ENCODE data around the gene RRAGD.

Gene RRAGD, protein sequence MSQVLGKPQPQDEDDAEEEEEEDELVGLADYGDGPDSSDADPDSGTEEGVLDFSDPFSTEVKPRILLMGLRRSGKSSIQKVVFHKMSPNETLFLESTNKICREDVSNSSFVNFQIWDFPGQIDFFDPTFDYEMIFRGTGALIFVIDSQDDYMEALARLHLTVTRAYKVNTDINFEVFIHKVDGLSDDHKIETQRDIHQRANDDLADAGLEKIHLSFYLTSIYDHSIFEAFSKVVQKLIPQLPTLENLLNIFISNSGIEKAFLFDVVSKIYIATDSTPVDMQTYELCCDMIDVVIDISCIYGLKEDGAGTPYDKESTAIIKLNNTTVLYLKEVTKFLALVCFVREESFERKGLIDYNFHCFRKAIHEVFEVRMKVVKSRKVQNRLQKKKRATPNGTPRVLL

DNA sequence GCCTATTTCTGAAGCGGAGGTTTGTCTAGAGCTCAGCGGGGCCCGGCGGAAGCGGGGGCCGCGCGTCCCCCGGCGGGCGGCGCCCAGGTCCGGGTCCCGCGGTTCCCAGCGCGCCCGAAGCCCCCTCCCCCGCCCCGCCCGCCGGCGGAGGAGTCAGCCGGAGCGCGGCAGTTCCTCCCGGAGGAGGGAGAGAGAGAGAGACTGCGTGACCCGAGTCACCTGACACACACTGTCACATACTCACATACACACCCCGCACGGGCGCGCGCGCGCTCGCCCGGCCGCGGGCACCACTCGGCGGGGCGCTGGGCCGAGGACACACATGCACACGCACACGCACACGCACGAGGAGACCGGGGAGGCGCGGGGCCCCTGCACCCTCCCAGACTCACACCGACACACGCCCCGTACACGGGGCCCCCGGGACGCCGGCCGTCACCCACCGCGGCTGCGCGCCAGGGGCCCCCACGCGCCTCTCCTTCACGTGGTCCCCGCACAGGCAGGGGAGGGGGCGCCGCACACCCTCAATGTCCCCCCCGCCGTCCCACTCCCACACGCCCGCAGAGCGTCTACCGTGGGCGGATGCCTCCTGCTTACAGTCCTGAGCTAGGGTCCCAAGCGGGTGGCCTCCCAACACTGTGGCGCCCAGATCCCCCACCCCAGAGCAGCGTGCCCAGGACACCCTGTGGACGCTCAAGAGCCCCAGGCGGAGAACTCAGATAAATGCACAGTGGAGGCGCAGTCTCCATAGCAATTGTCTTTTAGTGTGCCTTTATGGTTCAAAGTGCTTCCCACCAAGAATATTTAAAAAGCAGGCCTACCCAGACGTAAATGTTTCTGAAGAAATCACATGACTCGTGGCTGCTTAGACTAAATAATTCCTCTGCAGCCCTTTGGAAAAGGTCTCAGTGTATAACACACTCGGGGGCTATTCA lies at the start of gene RRAGD:
RRAGD (minus strand) TSS at position 203 of the 935 bp plus-strand sequence. CDS start 280 bp downstream, outside the sequence.
- peak in 1 of 3 donors; percentile 46 for DNase-seq (ENCODE audit: low read depth in 3 of 3, low spot score in 1 of 3)

DNA sequence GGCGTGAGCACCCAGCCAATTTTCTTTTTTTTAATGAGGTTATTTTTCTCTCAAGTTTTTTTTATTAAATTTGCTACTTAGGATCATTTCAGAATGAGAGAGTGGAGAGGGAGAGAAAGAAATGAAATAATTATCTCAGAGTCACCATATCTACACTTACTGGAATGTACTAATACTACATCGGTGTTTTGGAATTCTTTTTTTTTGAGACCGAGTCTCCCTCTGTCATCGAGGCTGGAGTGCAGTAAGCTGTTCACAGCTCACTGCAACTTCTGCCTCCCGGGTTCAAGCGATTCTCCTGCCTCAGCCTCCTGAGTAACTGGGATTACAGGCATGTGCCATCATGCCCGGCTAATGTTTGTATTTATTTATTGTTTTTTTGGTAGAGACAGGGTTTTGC lies 48.6 kb upstream of the RRAGD start:
- DNase-seq (ENCODE audit: low read depth in 3 of 3, low spot score in 1 of 3), result no peak

DNA sequence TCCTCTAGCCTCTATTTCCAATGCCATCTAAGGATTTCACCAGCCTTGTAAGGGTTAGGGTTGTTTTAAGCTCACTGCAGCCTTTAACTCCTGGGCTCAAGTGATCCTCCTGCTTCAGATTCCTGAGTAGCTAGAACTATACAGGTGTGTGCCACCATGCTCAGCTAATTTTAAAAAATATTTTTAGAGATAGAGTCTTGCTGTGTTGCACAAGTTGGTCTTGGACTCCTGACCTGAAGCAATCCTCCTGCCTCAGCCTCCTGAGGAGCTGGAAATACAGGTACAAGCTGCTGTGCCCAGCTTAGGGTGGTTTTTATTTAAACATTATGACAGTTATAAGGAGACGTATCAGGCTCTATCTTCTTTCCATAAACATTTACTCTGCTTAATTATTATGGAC lies 47.4 kb upstream of the RRAGD start:
- no peak for DNase-seq (ENCODE audit: low read depth in 3 of 3, low spot score in 1 of 3)

DNA sequence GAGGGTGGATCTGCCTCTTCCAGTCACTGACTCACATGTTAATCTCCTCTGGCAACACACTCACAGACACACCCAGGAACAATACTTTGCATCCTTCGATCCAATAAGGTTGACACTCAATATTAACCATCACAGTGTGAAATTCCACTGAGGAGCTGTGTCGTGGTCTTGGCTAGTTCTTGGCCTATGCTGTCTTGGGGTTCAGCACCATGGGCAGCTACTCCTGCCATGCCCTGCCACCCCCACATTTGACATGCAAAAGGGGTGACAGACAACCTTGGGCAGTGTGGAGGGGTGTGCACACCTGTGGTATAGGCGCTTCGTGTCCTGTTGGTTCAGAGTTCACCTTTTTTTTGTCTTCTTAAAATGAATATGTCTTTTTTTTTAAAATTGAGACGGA lies 46.6 kb upstream of the RRAGD start:
- no peak for DNase-seq (ENCODE audit: low read depth in 3 of 3, low spot score in 1 of 3)

DNA sequence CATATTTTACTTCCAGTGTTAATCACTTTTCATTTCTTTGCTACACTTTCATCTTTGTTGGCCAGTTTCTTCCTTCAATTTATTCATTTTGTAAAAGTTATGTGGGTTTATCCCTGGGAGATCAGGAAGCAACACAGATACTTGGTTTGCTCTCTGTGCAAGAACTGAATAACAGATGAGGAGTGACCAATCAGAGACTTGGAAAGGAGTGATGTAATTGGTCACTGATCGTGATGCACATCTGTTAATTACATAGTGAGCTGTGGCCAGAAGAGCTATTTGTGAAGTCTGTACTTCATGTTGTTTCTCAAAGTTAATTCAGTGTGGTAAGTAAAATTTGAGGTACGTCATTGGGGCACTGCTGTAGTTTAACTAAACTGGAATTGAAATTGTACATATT lies 42.2 kb upstream of the RRAGD start:
- DNase-seq (ENCODE audit: low read depth in 3 of 3, low spot score in 1 of 3), result no peak

DNA sequence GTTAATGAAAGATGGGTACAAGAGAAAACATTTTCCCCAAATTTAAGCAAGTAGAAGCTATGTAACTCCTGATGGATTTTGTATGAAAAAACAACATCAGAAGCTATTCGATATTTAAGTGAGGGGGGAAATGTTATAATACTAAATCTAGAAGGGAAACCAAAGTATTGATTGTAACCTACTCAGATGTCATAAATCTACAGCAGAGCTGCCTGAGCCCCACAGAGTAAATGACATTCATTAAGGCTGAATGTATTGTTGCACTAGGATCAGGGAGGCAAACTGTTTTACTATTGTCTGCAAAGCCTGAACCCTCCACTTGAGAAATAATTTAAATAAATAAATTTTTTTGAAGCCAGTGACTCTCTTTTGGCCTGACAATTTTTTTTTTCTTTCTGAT lies 40.2 kb upstream of the RRAGD start:
- no peak for DNase-seq (ENCODE audit: low read depth in 3 of 3, low spot score in 1 of 3)

DNA sequence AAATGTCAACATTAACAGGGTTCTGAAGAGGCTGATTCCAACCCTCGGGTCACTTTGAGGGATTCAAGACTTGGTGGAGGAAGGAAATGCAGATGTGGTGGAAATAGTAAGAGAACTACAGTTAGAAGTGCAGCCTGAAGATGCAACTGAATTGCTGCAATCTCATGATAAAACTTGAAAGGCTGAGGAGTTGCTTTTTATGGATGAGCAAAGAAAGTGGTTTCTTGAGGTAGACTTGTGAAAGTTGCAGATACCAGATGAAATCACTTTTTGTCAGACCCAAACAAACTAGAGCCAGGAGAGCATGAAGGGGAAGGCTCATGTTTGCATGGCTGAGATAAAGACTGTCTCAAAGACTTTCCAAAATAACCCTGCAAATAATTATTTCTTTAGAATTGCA lies 37.1 kb upstream of the RRAGD start:
- DNase-seq (ENCODE audit: low read depth in 3 of 3, low spot score in 1 of 3), result no peak

DNA sequence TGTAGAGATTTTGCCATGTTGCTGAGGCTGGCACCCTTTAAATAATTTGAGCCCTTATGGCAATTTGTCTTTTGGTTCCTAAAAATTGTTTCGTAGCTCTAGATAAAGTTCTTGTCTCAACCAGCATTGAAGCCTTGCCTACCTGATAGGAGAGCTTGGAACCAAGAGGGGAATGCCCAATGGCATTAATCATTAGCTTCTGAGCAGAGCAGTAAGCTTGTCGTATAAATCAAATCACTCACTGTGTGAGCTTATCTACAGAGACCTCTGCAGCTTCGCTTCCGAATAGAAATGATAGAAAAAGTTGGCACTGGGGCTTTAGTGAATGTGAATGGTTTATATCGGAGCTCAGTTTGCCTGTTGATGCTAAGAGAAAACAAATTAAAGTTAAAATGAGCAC lies 31.6 kb upstream of the RRAGD start:
- DNase-seq (ENCODE audit: low read depth in 3 of 3, low spot score in 1 of 3), result no peak

DNA sequence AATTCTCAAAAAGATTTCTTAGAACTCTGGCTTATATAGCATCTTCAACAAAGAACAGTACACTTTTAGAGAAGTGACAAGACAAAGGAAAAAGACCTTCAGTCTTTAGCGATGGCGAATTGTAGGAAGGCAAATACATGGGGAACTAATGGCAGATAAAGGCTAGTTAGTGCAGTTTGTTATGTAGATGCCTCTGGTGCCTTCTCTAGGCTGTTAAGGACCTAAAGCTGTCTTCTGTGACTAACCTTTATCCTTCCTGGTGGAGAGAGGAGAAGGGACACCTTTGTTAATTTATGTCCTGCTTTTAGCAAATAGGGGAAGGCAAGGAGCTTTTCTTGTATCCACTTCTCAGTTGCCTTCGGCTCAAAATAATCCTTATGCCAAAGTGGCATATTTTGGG lies 28.1 kb upstream of the RRAGD start:
- no peak for DNase-seq (ENCODE audit: low read depth in 3 of 3, low spot score in 1 of 3)

DNA sequence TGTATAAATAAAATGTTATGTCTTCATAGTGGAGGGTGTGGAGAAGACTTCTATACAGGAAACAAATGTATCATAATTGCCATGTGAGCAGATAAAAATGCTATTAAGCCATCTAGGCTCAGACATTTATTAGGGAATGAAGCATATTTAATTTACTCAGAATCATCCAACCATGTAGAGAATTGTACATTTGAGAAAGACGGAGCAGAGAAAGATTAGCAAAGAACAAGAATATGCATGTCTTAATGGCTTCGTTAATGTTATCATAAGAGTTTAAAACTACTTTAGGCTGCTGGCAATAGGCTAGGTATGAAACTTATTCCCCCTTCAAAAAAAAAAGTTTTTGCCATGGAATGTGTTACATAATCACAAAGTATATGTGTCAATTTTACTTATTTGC lies 26.9 kb upstream of the RRAGD start:
- no peak for DNase-seq (ENCODE audit: low read depth in 3 of 3, low spot score in 1 of 3)

DNA sequence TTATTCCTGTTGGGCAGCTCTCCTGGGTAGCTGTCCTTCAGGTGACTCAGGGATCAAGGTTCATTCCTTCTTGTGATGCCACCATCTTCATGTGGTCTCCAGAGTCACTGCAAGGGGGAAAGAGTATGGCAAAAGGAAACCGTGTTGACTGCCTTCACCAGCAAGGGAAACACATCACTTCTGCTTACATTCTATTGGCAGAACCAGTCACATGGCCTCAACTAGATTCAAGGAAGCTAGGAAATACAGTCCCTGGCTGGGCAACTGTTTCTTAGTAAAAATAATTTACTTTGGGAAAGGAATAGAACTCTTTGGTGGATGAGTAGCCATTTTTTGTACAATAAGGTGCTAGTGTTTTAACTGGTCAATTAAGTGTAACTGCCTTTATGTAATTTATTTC lies 26.2 kb upstream of the RRAGD start:
- no peak for DNase-seq (ENCODE audit: low read depth in 3 of 3, low spot score in 1 of 3)

DNA sequence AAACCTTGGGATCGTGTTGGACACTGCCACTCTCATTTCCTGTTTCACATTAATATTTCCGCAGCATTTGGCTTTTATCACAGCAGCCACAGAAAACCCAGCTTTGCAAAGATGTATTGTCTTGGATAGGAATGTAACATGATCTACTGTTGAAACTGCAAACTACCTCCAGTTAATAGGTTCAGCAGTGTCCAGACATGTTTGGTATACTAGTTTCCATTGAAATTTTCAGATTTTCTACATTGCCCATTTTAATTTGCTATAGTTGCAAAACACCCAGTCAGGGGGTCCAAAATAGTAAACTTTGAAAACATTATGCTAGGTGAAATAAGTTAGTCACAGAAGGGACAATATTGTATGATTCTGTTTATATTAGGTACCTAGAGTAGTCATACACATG lies 24.2 kb upstream of the RRAGD start:
- no peak for DNase-seq (ENCODE audit: low read depth in 3 of 3, low spot score in 1 of 3)

DNA sequence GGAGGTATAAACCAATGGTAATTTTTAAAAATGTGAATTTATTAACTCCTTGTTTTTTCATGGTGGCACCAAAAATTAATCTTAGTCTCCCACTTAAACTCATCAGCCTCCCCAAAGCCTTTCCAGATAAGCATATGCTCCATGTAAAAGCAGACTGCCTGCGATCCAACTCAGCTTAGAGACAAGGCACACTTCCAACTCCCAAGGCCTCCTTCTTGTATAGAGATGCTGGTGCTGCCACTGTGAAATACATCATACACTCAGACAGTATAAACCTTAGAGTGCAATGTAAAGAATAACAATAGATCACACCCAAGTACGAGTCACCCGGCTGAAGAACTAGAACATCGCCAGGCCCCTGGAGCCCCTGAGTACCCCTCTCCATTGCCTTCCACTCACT lies 22.9 kb upstream of the RRAGD start:
- no peak for DNase-seq (ENCODE audit: low read depth in 3 of 3, low spot score in 1 of 3)

DNA sequence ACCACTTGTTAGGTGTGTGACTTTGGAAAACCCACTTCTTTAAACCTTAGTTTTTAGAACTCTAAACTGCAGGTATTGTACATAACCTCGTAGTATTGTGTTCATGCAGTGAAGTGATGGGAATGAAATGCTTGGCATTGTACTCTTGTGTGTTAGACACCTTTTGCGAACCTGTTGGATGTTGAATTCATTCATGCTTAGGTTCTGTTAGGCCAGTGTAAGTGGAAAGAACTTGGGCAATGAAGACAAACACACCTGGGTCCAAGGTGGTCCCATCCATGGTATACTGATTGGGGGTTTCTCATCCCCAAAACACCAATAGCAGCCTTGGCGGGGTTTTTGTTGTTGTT lies 22.1 kb upstream of the RRAGD start:
- no peak for DNase-seq (ENCODE audit: low read depth in 3 of 3, low spot score in 1 of 3)

DNA sequence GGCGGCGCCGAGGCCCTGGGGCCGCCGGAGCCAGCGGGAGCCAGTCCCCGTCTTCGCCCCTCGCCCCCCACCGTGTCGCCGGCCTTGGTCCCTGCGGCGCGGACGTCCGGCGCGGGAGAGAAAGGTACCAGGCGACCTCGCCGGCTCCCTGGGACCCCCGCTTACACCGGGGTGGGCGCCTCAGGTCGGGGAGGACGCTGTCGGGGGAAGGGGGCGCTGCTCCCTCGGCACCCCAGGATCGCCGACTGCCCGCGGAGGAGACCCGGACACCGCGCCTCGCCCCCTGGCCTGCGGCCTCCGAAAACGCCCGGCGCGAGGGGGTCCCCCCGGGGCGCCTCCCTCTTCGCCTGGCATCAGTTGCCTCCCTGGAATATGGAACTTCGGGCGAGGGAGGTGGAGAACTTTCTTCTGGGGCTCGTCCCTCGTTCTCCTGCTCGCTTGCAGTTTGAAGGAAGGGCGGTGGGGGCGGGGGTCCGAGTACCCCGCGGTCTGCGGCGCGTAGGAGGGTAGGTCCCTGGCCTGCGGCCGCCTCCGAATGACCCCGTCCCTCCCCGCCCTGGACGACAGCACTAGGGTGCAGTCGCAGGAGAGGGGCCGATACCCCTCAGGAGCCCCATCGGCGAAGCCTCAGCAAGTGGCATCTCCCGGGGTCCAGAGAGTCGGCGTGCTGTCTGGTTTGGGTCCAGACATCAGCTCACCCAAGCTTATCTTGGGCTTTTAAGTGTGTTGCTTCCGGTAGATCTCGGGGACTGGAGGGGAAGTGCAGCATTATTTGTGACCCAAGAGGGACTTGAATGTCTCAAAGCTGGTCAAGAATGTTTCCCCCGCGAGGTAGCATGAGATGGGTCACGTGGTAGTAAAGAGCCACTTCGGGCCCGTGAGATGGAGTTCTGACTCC lies 21.4 kb upstream of the RRAGD start:
- peak in 1 of 3 donors; percentile 16 for DNase-seq (ENCODE audit: low read depth in 3 of 3, low spot score in 1 of 3)

DNA sequence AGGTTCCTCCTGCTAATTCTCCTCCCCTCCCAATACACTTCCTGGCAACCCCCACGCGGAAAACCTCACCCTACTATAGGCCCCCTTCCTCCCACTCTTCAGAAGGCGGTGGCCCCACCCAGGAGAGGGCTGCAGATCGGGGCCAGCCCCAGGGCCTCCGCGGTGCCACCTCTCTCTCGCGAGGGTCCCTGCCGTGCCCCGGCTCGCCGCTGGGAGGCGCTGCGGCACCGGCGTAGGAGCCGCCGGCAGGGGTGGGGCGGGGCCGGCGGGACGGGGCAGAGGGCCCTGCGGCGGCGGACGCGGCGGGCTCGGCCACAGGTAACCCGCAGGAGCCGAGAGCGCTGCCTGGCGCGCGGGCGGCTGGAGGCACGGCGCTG lies 20.8 kb upstream of the RRAGD start, which contains the start of gene ANKRD6:
ANKRD6 (plus strand) TSS at position 278 of the 377 bp plus-strand sequence. CDS start 133,825 bp downstream, outside the sequence.
- peak; percentile 41 to 86 (median 74) for DNase-seq (ENCODE audit: low read depth in 3 of 3, low spot score in 1 of 3)

DNA sequence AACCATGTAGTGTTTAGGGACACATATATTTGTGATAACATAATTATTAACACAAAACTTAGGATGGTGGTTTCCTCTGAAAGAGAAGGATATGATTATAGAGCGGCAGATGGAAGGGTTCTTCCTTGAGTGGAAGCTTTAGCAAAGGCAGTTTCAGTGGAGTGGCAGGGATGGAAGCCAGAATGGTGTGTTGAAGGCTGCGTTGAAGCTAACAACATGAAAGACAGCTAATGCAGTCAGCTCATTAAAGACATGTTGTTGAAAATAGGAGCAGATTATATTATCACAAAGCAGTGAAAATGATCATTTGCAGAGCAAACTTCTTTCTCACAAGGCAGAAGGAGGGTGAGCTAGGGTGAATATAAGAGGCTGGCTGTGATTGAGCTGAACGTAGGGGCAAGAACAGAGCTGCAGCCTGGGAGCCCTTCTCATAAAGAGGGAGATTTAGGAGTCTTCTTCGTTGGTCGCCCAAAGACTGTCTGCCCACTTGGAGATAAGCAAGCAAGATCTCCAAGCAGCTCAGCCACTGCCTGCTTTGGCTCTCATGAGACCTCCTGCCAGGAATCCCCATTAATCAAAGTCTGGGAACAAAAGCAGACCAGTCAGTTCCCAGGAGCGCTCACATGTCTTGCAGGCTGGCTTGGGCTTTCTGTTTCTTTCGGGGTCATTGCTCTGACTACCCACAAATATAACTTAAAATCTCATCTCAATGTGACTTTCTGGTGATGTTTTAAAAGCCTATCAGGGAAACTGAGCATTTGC lies 18.3 kb upstream of the RRAGD start:
- no peak for DNase-seq (ENCODE audit: low read depth in 3 of 3, low spot score in 1 of 3)

DNA sequence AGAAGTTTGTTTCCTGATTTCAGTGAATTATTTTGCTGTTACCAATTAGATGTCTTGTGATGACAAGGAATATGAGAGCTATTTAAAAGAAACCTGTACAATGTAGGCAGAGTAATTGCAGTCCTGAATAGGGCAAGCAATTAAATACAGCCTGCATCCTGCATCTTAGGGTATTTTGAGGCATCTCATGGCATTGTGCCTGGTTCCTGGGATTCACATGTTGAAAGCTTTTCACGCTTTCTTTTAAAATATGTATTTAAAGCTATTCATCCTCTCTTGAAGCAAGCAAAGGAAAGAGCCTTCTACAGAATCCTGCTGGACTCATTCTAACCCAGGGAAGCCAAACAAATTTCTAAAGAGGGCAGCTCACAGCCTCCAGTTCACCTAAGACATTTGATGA lies 4.7 kb upstream of the RRAGD start:
- no peak for DNase-seq (ENCODE audit: low read depth in 3 of 3, low spot score in 1 of 3)

DNA sequence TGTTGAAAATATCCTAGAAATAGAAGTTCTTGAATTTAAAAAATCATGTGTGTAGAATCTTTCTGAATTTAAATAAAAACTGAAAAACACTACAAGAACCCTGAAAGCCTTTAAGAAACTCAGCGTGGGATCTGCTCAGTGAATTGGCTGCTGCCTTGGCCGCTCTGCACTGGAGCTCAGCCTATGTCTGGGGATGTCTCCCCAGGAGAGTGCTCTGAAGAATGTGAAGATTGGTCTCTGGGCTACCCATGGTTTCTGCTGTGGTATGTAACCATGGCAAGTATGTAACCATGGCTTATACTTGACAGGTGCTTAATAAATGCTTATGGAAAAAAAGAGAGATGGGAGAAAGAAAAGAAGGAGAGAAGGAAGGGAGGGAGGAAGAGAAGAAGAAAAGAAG lies 3.1 kb upstream of the RRAGD start:
- DNase-seq (ENCODE audit: low read depth in 3 of 3, low spot score in 1 of 3), result no peak

DNA sequence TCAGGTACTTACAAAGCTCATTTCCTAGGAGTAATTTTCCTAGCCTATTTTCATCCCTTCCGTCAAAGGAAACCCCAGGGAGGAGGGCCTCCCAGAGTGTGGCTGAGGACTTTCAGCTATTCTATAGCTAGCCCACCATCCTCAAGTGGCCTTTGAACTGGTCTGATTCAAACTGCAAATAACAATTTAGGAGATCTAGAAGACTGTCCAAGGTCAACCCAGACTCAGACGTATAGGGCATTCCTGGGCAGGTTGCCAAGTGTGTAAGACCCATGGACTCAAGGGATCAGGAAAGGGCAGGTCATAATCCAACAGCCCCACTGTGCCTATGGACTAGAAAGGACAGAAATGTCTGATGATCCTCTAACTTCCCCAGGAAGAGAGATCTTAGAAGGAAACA lies 2.1 kb upstream of the RRAGD start:
- DNase-seq (ENCODE audit: low read depth in 3 of 3, low spot score in 1 of 3), result no peak

DNA sequence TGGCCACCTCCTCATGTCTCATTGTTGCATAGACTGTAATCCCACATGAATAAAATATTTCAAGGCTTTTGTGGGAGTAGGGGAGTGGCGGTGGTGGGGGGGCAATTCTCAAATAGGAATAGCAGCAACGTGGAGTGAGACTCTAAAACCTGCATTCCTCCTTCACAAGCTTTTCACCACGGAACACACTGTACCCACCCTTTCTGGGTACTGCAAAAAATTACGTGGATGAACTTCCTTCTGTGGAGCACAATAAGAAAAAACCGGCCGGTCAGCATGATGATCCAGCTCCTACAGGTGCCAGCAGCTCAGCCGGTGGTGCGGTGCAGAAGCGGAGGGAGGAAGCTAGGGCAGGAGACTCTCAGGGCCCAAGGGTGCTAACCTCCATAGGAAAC lies 930 bp upstream of the RRAGD start:
- DNase-seq (ENCODE audit: low read depth in 3 of 3, low spot score in 1 of 3), result no peak

Data from stimulated activated CD4-positive, alpha-beta T cell treated with anti-CD3 and anti-CD28 coated beads, TNF-alpha, amount 100 ng/mL, for 1 hour (primary cell).